Sigmoid colon (tissue), 7 donors: ENCODE data around the gene ADCY3. TPM values are rescaled to one million over a fixed set of nuclear protein-coding genes. Genes with fewer than 3 reads are reported as not detected.

Experiments
- DNase-seq: peaks from one replicate; pipeline ENCODE4 v3.0.0-alpha.2; 2019
- H3K27ac ChIP-seq, 4 donors: fragments of 200-600 bp; sonication (generic); one replicate each; pipeline ENCODE4 v1.5.1; 2016 to 2019; ENCODE audit warnings: mild to moderate bottlenecking in 1 of 4
- H3K27me3 ChIP-seq, 3 donors: fragments of 200-600 bp; sonication (generic); one replicate each; pipeline ENCODE4 v1.5.1; 2019; ENCODE audit warnings: mild to moderate bottlenecking in 1 of 3
- H3K36me3 ChIP-seq, 4 donors: fragments of 200-600 bp; sonication (generic); one replicate each; pipeline ENCODE4 v1.5.1; 2016 to 2019
- H3K4me1 ChIP-seq, 4 donors: fragments of 200-600 bp; sonication (generic); one replicate each; pipeline ENCODE4 v1.5.1; 2017 to 2019
- H3K4me3 ChIP-seq, 4 donors: fragments of 200-600 bp; sonication (generic); one replicate each; pipeline ENCODE4 v1.5.1; 2017 to 2019; ENCODE audit warnings: mild to moderate bottlenecking in 2 of 4, moderate library complexity in 1 of 4
- H3K9me3 ChIP-seq, 4 donors: fragments of 200-600 bp in 3 of 4; sonication (generic) in 3 of 4; one replicate each; pipeline versions ENCODE4 v1.5.1 to v1.6.1; 2013 to 2019
- CTCF ChIP-seq, 4 experiments: fragments of 450-650 bp in 3 of 4; fragments of 200-600 bp in 1 of 4; IDR thresholded peaks; one replicate each; pipeline ENCODE4 v1.5.1; 2016 to 2019; ENCODE audit warnings: antibody characterized with exemption in 4 of 4, mild to moderate bottlenecking in 3 of 4, moderate library complexity in 2 of 4
- EP300 ChIP-seq, 4 donors: sonication (generic); formaldehyde crosslinking; IDR thresholded peaks; one replicate each; pipeline ENCODE4 v1.6.1; 2017; ENCODE audit warnings: antibody characterized with exemption in 4 of 4
- POLR2A ChIP-seq, 2 donors: fragments of 450-650 bp; IDR thresholded peaks; one replicate each; pipeline ENCODE4 v1.6.1; 2016; ENCODE audit warnings: antibody characterized with exemption in 2 of 2, mild to moderate bottlenecking in 2 of 2, moderate library complexity in 2 of 2
- POLR2AphosphoS5 ChIP-seq, 4 donors: sonication (generic); formaldehyde crosslinking; IDR thresholded peaks; one replicate each; pipeline ENCODE4 v1.6.1; 2017; ENCODE audit warnings: antibody characterized with exemption in 4 of 4
- WGBS, 2 donors: extraction: QIAGEN DNeasy Blood & Tissue Kit; methylation state at CpG; one replicate each; pipeline ENCODE4 v1.1.7; 2013; 5-methylcytosine and 5-hydroxymethylcytosine counted together
- intact Hi-C: fragments of 100-400 bp; cut with DNase I; formaldehyde crosslinking; loops from one replicate; pipeline ENCODE4 v1.15.1; 2023
- polyA plus RNA-seq, 3 donors: library from polyadenylated mRNA; stranded (reverse); fragments of 200-250 nt; gene quantifications; one replicate each; pipeline ENCODE4 v1.2.3, GENCODE V29; 2013
- total RNA-seq, 4 donors: library from RNA; depleted of rRNA; stranded (reverse); fragments of >200 nt; gene quantifications; one replicate each; pipeline ENCODE4 v1.1.0, GENCODE V29; 2016
- donor health status: healthy with polysubstance abuse.
- donor health status: Bipolar disorder and iron deficiency.
- donor health status: healthy.

ADCY3 gene
- total and polyA plus RNA-seq, 7 donors = 3.5 to 43.8 (median 17.5) TPM

- H3K4me1 ChIP-seq = peaks cover 0 to 10% (median 8%) of the 10 kb centered on the region in 4 donors
- H3K27me3 ChIP-seq = no peaks in the 10 kb centered on the region
- intact Hi-C loops = no loop called here
- 90 to 93% methylated on average over 5 of the region's 5 CpGs for WGBS, 2 donors
- no peak overlapping the region for H3K4me3 ChIP-seq
- H3K27ac ChIP-seq = no peak overlapping the region
- TF ChIP-seq POLR2AphosphoS5 (IDR thresholded peaks at IDR 0.05) = no peak
- no peak for TF ChIP-seq POLR2A (IDR thresholded peaks at IDR 0.05)
- TF ChIP-seq CTCF (IDR thresholded peaks at IDR 0.05) = no peak
- no peak for TF ChIP-seq EP300 (IDR thresholded peaks at IDR 0.05)
- peak; percentile 47 for DNase-seq
- peaks cover 0 to 6% (median 0%) of the 10 kb centered on the region in 4 donors for H3K36me3 ChIP-seq
- H3K9me3 ChIP-seq = no peaks in the 10 kb centered on the region
Observed at GRCh38 chr2:24830351-24830750, 89.7 kb downstream of the ADCY3 start.

GRCh38 chr2:24828238-24828996, 91.6 kb downstream of the ADCY3 start:
- no peak overlapping the region for H3K4me3 ChIP-seq
- DNase-seq = peak; percentile 38
- H3K36me3 ChIP-seq = no peaks in the 10 kb centered on the region
- WGBS, 2 donors = 87 to 90% methylated on average over 17 of the region's 17 CpGs
- H3K27ac ChIP-seq = no peak overlapping the region
- H3K4me1 ChIP-seq = peaks cover 0 to 10% (median 8%) of the 10 kb centered on the region in 4 donors
- H3K27me3 ChIP-seq = no peaks in the 10 kb centered on the region
- H3K9me3 ChIP-seq = no peaks in the 10 kb centered on the region
- intact Hi-C loops = no loop called here
- TF ChIP-seq CTCF (IDR thresholded peaks at IDR 0.05) (no peak), EP300 (IDR thresholded peaks at IDR 0.05) (no peak), POLR2A (IDR thresholded peaks at IDR 0.05) (no peak), POLR2AphosphoS5 (IDR thresholded peaks at IDR 0.05) (no peak)

GRCh38 chr2:24827321-24828237, 92.5 kb downstream of the ADCY3 start:
- H3K4me1 ChIP-seq = peaks cover 0 to 10% (median 8%) of the 10 kb centered on the region in 4 donors
- 34 to 51% methylated on average over 30 of the region's 30 CpGs for WGBS, 2 donors
- no peak overlapping the region for H3K4me3 ChIP-seq
- no peaks in the 10 kb centered on the region for H3K9me3 ChIP-seq
- H3K27ac ChIP-seq = no peak overlapping the region
- TF ChIP-seq POLR2AphosphoS5 (IDR thresholded peaks at IDR 0.05) (no peak), CTCF (IDR thresholded peaks at IDR 0.05) (peak; percentile 72 to 90 (median 85)), EP300 (IDR thresholded peaks at IDR 0.05) (no peak), POLR2A (IDR thresholded peaks at IDR 0.05) (no peak)
- H3K36me3 ChIP-seq = no peaks in the 10 kb centered on the region
- intact Hi-C loops = loop anchor here (1.0 kb wide), 1 partner anchor 417 kb away; no protein-coding TSS in a partner anchor
- DNase-seq = peak; percentile 91
- no peaks in the 10 kb centered on the region for H3K27me3 ChIP-seq

GRCh38 chr2:24826773-24827145, 93.3 kb downstream of the ADCY3 start:
- no peak for DNase-seq
- intact Hi-C loops = loop anchor here (1.0 kb wide), 1 partner anchor 416 kb away; no protein-coding TSS in a partner anchor
- H3K4me3 ChIP-seq = no peak overlapping the region
- WGBS, 2 donors = 42 to 68% methylated on average over 5 of the region's 5 CpGs
- peaks cover 0 to 10% (median 8%) of the 10 kb centered on the region in 4 donors for H3K4me1 ChIP-seq
- no peak overlapping the region for H3K27ac ChIP-seq
- H3K36me3 ChIP-seq = no peaks in the 10 kb centered on the region
- TF ChIP-seq CTCF (IDR thresholded peaks at IDR 0.05) = no peak
- no peak for TF ChIP-seq POLR2AphosphoS5 (IDR thresholded peaks at IDR 0.05)
- no peak for TF ChIP-seq POLR2A (IDR thresholded peaks at IDR 0.05)
- TF ChIP-seq EP300 (IDR thresholded peaks at IDR 0.05) = no peak
- H3K27me3 ChIP-seq = no peaks in the 10 kb centered on the region
- no peaks in the 10 kb centered on the region for H3K9me3 ChIP-seq
